Mucosa of descending colon (tissue), 3 donors: ENCODE results near the gene AHR. TPM values are rescaled to one million over a fixed set of nuclear protein-coding genes. Genes with fewer than 3 reads are reported as not detected.
"Not testable (repeated sequence)": the region's sequence is repeated elsewhere in the genome, so short reads cannot be mapped to it uniquely, and the experiment has no call there.

Source experiments
- ATAC-seq: fragments of 200-7000 bp; cut with Tn5 transposase; one replicate; pipeline ENCODE4 v1.9.1; 2020; ENCODE audit warnings: mild to moderate bottlenecking, moderate library complexity
- DNase-seq, 3 donors: peaks; one replicate each; pipeline ENCODE4 v3.0.0-alpha.2; 2020
- H3K36me3 ChIP-seq: fragments of 200-600 bp; one replicate; pipeline ENCODE4 v1.8.0; 2021; ENCODE audit warnings: low read depth, mild to moderate bottlenecking
- H3K4me1 ChIP-seq: fragments of 200-600 bp; one replicate; pipeline ENCODE4 v1.8.0; 2021; ENCODE audit warnings: low read depth, mild to moderate bottlenecking
- H3K4me3 ChIP-seq: fragments of 200-600 bp; one replicate; pipeline ENCODE4 v1.8.0; 2021; ENCODE audit warnings: mild to moderate bottlenecking
- H3K9me3 ChIP-seq: fragments of 200-600 bp; one replicate; pipeline ENCODE4 v1.8.0; 2021; ENCODE audit warnings: mild to moderate bottlenecking
- CTCF ChIP-seq: fragments of 200-600 bp; IDR thresholded peaks from one replicate; pipeline ENCODE4 v1.8.0; 2022; ENCODE audit warnings: antibody characterized with exemption, mild to moderate bottlenecking
- intact Hi-C, 2 donors: fragments of 100-400 bp; cut with DNase I in 1 of 2; cut with micrococcal nuclease in 1 of 2; formaldehyde crosslinking; loops; one replicate each; pipeline versions ENCODE4 v1.11.0 to v1.11.1; 2022; cut with DNase I, micrococcal nuclease
- total RNA-seq, 3 donors: library from RNA; stranded (reverse); fragmentation: NEBNext Ultra II Directional in 2 of 3; extraction: Animal tissue kit (Norgen Biotek cat#: 25700) in 2 of 3; gene quantifications; one replicate each; pipeline versions ENCODE4 v1.2.1 to v1.2.4, GENCODE V29; 2021 to 2023
- donor health status: DM: no; HTN: no; CAD: no; lungs with moderate emphysema.
- donor health status: DM: no; HTN: no; CAD: no.
- donor health status: DM: no; HTN: yes; CAD: no.

AHR gene
- total RNA-seq, 3 donors from 2014 or later = 33.7 to 41.3 (median 36.3) TPM

- intact Hi-C loops = no loop called here
- Histone ChIP-seq H3K4me1 (no peaks in the 10 kb centered on the region), H3K9me3 (no peaks in the 10 kb centered on the region), H3K36me3 (peaks cover 6% of the 10 kb centered on the region), H3K4me3 (no peak overlapping the region)
- no peak for TF ChIP-seq CTCF
- ATAC-seq (no peak), DNase-seq (no peak)
Measured at GRCh38 chr7:17339952-17340351, 41.5 kb downstream of the AHR start.

GRCh38 chr7:17340655-17341054, 42.2 kb downstream of the AHR start:
- TF ChIP-seq CTCF = no peak
- no peaks in the 10 kb centered on the region for H3K4me1 ChIP-seq
- peaks cover 5% of the 10 kb centered on the region for H3K36me3 ChIP-seq
- ATAC-seq (no peak), DNase-seq (no peak)
- no peaks in the 10 kb centered on the region for H3K9me3 ChIP-seq
- intact Hi-C loops = no loop called here
- no peak overlapping the region for H3K4me3 ChIP-seq

GRCh38 chr7:17342756-17343155, 44.3 kb downstream of the AHR start:
- intact Hi-C loops = no loop called here
- no peaks in the 10 kb centered on the region for H3K9me3 ChIP-seq
- no peaks in the 10 kb centered on the region for H3K36me3 ChIP-seq
- H3K4me3 ChIP-seq = no peak overlapping the region
- DNase-seq (no peak), ATAC-seq (no peak)
- no peaks in the 10 kb centered on the region for H3K4me1 ChIP-seq
- TF ChIP-seq CTCF = no peak

GRCh38 chr7:17347401-17347800, 48.9 kb downstream of the AHR start:
- DNase-seq (no peak), ATAC-seq (no peak)
- Histone ChIP-seq H3K4me3 (no peak overlapping the region), H3K4me1 (no peaks in the 10 kb centered on the region), H3K9me3 (peaks cover 8% of the 10 kb centered on the region), H3K36me3 (no peaks in the 10 kb centered on the region)
- intact Hi-C loops = no loop called here
- no peak for TF ChIP-seq CTCF

- H3K9me3 ChIP-seq, DNase-seq, H3K4me1 ChIP-seq, intact Hi-C loops, H3K36me3 ChIP-seq, ATAC-seq, H3K4me3 ChIP-seq: not testable (repeated sequence)
Measured at GRCh38 chr7:17348932-17349331, 50.5 kb downstream of the AHR start.

GRCh38 chr7:17350321-17350720, 51.9 kb downstream of the AHR start:
- ATAC-seq, H3K36me3 ChIP-seq, H3K4me1 ChIP-seq, H3K9me3 ChIP-seq, intact Hi-C loops, DNase-seq, H3K4me3 ChIP-seq: not testable (repeated sequence)

- H3K36me3 ChIP-seq, ATAC-seq, DNase-seq, intact Hi-C loops, H3K9me3 ChIP-seq, H3K4me3 ChIP-seq, H3K4me1 ChIP-seq: not testable (repeated sequence)
Measured at GRCh38 chr7:17353650-17354419, 55.4 kb downstream of the AHR start.
